ENCODE results near the gene GPR35.
"Not testable (repeated sequence)": the region's sequence is repeated elsewhere in the genome, so short reads cannot be mapped to it uniquely, and the experiment has no call there.

The GPR35 gene

GRCh38 chr2:240664622-240665021 is 39.3 kb downstream of the GPR35 start:
- no peak for DNase-seq

- DNase-seq = no peak
Observed at GRCh38 chr2:240670402-240670801, 45.1 kb downstream of the GPR35 start.

DNA sequence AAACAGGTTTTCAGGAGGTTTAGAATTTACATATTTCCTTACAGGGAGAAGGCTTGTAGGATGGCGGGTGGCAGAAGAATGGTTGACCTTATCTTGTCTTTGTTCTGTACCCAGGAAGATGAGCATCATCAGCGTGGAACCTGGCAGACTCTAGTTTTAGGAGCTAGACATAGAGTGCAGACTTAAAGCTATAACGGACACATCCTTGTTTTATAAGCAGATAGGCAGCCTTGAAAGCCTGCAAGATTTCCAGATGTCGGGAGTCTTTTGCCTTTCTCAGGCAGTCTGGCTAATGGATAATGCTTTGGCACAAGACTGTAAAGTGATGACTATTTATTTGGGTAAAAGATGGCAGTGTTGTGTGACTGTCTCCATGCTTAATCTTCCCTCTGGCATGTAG is 45.7 kb downstream of the GPR35 start:
- no peak for DNase-seq

GRCh38 chr2:240672076-240672700 is 46.9 kb downstream of the GPR35 start:
- no peak for DNase-seq

DNA sequence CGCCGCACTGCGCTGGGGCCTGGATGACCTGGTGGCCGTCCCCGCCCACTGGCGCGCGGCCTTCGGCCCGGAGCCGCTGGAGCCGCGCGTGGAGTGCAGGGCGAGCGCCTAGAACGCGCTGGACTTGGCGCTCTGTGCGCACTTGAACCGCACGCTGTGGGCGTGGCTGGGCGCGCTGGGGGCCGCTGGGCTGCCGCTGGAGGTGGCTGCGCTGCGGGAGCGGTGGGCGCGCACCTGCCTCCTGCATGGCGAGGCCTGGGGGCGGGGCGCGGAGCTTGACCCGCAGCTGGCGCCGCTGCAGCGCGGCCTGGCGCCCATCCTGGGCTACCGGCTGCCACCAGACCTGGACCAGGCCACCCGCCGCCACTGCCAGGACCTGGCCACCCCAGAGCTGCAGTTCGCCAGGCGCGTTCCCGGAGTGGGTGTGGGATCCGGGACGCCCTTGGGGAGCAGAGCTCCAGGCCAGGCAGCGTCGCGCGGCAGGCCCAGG is 47.5 kb downstream of the GPR35 start:
- no peak for DNase-seq

GRCh38 chr2:240674461-240675184 is 49.3 kb downstream of the GPR35 start:
- not testable (repeated sequence) for DNase-seq

GRCh38 chr2:240675345-240675744 is 50.1 kb downstream of the GPR35 start:
- not testable (repeated sequence) for DNase-seq

DNA sequence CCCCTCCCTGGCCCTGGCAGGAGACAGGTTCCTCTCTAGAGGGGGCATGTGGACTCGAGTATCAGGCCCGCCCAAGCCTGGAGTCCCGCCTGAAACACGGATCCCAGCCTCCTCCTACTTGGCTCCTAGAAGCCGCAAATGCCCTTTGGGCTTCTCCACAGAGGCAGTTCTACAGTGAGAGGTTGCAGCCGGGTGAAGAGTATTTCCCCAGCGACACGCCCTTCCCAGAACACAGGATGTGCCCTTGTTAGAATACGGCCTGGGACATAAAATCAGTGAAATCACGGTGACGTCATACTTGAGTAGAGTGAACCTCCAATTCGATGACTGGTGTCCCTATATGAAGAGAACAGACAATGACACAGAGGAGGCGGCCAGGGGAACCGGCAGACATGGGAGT is 52.8 kb downstream of the GPR35 start:
- not testable (repeated sequence) for DNase-seq

GRCh38 chr2:240678909-240679308 is 53.6 kb downstream of the GPR35 start:
- DNase-seq = not testable (repeated sequence)

- DNase-seq = not testable (repeated sequence)
Observed at GRCh38 chr2:240680185-240680584, 54.9 kb downstream of the GPR35 start.
